Chondrocyte (in vitro differentiated cells): ENCODE results near the gene ELK1. TPM values are rescaled to one million over a fixed set of nuclear protein-coding genes. Genes with fewer than 3 reads are reported as not detected.

Source experiments
- DNase-seq: peaks from one replicate; pipeline ENCODE4 v3.0.0; 2021; ENCODE audit warnings: mixed read lengths, low spot score
- H3K27ac Mint-ChIP-seq: one replicate; pipeline ENCODE4 v1.8.0; 2021; ENCODE audit warnings: mild to moderate bottlenecking, moderate library complexity, mixed read lengths; ENCODE audit not compliant: unreplicated experiment
- H3K27me3 Mint-ChIP-seq: 2 replicates; pipeline ENCODE4 v1.8.0; 2021; ENCODE audit warnings: low read depth, mixed read lengths
- H3K36me3 Mint-ChIP-seq: 2 replicates; pipeline ENCODE4 v1.8.0; 2021; ENCODE audit warnings: low read depth, mixed read lengths
- H3K4me1 Mint-ChIP-seq: 2 replicates; pipeline ENCODE4 v1.8.0; 2021; ENCODE audit warnings: low read depth, mild to moderate bottlenecking, mixed read lengths
- H3K4me3 Mint-ChIP-seq: one replicate; pipeline ENCODE4 v1.8.0; 2021; ENCODE audit warnings: mild to moderate bottlenecking, moderate library complexity, mixed read lengths; ENCODE audit not compliant: unreplicated experiment
- H3K9me3 Mint-ChIP-seq: 2 replicates; pipeline ENCODE4 v1.8.0; 2021; ENCODE audit warnings: low read depth, mixed read lengths
- total RNA-seq: library from RNA; stranded (reverse); gene quantifications from 3 replicates; pipeline ENCODE4 v1.2.1, GENCODE V29; 2021
- TF ChIP-seq, protein P1 (sequence below): fragments of 200-600 bp; sonication (generic); IDR thresholded peaks from 2 replicates; pipeline ENCODE4 v1.5.0; 2021; ENCODE audit warnings: antibody characterized with exemption, mild to moderate bottlenecking, moderate library complexity

ELK1 gene
- total RNA-seq, 1 donor from 2014 or later = 32.6 TPM

DNA sequence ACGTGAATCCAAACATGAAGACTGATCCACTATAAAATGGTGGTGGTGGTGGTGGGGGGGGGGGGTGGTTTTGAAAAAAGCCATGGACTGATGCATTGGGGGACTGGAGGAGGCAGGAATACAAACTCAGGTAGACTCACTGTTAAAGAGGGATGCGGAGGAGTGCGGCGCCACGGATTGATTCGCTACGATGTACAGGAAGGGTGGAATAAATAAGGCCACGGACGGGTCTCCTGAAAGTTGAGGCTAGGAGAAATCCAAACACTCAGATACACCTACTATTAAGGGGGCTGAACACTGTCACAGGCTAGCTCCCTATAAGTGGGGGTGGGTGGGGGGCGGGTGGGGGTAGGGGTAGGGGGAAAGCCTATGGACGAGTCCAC lies 591 bp downstream of the ELK1 start:
- DNase-seq = no peak
- Mint-ChIP-seq H3K27me3 (no peaks in the 10 kb centered on the region), H3K4me3 (peak overlapping the region; percentile 75), H3K4me1 (peaks cover 26% of the 10 kb centered on the region), H3K36me3 (no peaks in the 10 kb centered on the region), H3K27ac (peak overlapping the region; percentile 84), H3K9me3 (peaks cover 3% of the 10 kb centered on the region)
- TF ChIP-seq, protein P1, sequence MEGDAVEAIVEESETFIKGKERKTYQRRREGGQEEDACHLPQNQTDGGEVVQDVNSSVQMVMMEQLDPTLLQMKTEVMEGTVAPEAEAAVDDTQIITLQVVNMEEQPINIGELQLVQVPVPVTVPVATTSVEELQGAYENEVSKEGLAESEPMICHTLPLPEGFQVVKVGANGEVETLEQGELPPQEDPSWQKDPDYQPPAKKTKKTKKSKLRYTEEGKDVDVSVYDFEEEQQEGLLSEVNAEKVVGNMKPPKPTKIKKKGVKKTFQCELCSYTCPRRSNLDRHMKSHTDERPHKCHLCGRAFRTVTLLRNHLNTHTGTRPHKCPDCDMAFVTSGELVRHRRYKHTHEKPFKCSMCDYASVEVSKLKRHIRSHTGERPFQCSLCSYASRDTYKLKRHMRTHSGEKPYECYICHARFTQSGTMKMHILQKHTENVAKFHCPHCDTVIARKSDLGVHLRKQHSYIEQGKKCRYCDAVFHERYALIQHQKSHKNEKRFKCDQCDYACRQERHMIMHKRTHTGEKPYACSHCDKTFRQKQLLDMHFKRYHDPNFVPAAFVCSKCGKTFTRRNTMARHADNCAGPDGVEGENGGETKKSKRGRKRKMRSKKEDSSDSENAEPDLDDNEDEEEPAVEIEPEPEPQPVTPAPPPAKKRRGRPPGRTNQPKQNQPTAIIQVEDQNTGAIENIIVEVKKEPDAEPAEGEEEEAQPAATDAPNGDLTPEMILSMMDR = no peak

DNA sequence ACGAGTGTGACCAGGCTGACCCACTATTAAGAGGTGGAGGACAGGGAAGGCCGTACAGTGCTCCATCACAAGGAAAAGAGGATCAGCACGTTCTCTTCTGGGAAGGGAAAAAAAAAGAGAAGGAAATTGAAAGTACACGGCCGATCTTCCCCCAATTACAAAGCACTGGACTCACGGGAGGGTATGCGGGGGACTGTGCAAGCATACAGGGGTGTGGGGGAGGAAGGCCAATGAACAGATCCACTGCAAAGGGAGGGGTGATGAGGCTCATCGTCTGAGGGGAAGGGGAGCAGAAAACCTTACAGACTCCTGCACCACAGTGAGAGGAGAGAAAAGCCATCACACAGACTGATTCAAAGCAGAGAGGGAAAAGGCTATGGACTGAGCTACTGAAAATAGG lies 1.1 kb downstream of the ELK1 start:
- H3K4me3 Mint-ChIP-seq = peak overlapping the region; percentile 75
- peak overlapping the region; percentile 73 for H3K27ac Mint-ChIP-seq
- no peaks in the 10 kb centered on the region for H3K27me3 Mint-ChIP-seq
- DNase-seq = no peak
- no peaks in the 10 kb centered on the region for H3K36me3 Mint-ChIP-seq
- peaks cover 3% of the 10 kb centered on the region for H3K9me3 Mint-ChIP-seq
- TF ChIP-seq, protein P1 = no peak
- H3K4me1 Mint-ChIP-seq = peaks cover 29% of the 10 kb centered on the region

DNA sequence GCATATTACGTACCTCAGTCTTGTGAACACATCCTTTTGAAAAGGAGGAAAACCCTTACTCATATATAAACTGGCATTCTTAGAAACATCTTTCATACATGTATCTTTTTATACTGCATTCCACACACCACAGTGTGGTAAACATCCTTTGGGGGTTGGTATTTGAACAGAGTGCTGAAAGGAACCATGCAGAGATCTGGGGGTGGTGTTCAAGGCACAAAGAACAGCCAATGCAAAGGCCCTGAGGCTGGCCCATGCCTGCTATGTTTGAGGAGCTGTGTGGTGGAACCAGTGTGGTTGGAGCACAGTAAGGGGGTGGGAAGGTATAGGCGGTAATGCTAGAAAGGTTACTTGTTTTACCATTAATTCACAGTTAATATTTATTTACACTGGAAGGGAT lies 2.0 kb downstream of the ELK1 start:
- peaks cover 29% of the 10 kb centered on the region for H3K4me1 Mint-ChIP-seq
- peaks cover 3% of the 10 kb centered on the region for H3K9me3 Mint-ChIP-seq
- TF ChIP-seq, protein P1 = no peak
- DNase-seq = no peak
- no peaks in the 10 kb centered on the region for H3K27me3 Mint-ChIP-seq
- H3K27ac Mint-ChIP-seq = no peak overlapping the region
- no peak overlapping the region for H3K4me3 Mint-ChIP-seq
- H3K36me3 Mint-ChIP-seq = peaks cover 2% of the 10 kb centered on the region

DNA sequence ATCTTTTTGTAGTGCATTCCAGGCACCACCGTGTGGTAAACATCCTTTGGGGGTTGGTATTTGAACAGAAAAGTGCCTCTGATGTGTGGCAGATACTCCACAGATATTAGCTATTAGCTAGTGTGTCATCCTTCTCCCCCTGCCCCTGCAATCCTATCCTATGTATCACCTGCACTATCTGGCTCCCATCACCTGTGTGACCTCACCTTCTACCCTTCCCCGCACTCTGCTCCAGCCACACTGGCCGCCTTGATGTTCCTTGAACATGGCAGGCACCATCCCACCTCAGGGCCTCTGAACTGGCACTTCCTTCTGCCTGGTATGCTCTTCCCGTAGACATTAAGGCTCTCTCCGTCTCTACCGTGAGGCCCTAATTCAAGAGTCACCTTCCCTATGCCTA lies 3.7 kb downstream of the ELK1 start:
- no peak overlapping the region for H3K27ac Mint-ChIP-seq
- H3K4me3 Mint-ChIP-seq = no peak overlapping the region
- DNase-seq = no peak
- peaks cover 5% of the 10 kb centered on the region for H3K9me3 Mint-ChIP-seq
- no peaks in the 10 kb centered on the region for H3K27me3 Mint-ChIP-seq
- peaks cover 29% of the 10 kb centered on the region for H3K4me1 Mint-ChIP-seq
- peaks cover 3% of the 10 kb centered on the region for H3K36me3 Mint-ChIP-seq
- TF ChIP-seq, protein P1 = no peak

DNA sequence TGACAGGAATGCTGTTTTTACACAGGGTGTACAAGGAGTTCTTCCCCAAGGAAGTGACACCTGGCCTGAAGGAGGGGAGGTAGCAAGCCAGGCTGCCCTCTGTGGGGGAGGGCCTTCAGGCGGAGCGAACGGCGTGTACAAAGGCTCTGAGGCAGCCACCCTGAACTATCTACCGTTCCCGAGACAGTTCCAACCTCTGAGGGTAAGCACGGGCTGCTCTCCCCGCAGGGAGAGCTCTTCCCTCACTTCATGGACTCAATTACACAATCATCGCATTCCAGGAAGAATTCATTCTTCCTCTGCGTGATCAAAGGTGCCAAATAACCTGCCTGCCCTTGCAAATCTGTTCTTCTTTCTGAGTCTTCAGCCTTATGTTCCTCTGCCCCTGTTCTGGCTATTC lies 4.8 kb downstream of the ELK1 start:
- Mint-ChIP-seq H3K27ac (no peak overlapping the region), H3K27me3 (no peaks in the 10 kb centered on the region), H3K36me3 (peaks cover 9% of the 10 kb centered on the region), H3K9me3 (peaks cover 10% of the 10 kb centered on the region), H3K4me3 (no peak overlapping the region), H3K4me1 (peaks cover 20% of the 10 kb centered on the region)
- TF ChIP-seq, protein P1 = no peak
- DNase-seq = no peak
